Measurements from ENCODE around the gene KMT5B.

The KMT5B gene

GRCh38 chr11:68165601-68166000 lies 47.5 kb downstream of the KMT5B start:
- no peak for TF ChIP-seq CTCF (IDR thresholded peaks at IDR 0.05)
- no peaks in the 10 kb centered on the region for H3K27me3 ChIP-seq
- no peak overlapping the region for H3K4me3 ChIP-seq (ENCODE audit: low read depth in 1 of 2, low read length in 1 of 2)
- peaks cover 91% of the 10 kb centered on the region for H3K36me3 ChIP-seq
- no peaks in the 10 kb centered on the region for H3K4me1 ChIP-seq (ENCODE audit: control insufficient read depth in 1 of 2, insufficient read depth in 1 of 2, low read depth in 1 of 2, low read length in 1 of 2)
- peak overlapping the region; percentile 9 for H3K27ac ChIP-seq
- no peaks in the 10 kb centered on the region for H3K9me3 ChIP-seq

GRCh38 chr11:68164437-68164836 lies 48.7 kb downstream of the KMT5B start:
- TF ChIP-seq CTCF (IDR thresholded peaks at IDR 0.05): no peak
- Histone ChIP-seq H3K9me3 (no peaks in the 10 kb centered on the region), H3K27ac (no peak overlapping the region), H3K4me3 (ENCODE audit: low read depth in 1 of 2, low read length in 1 of 2) (no peak overlapping the region), H3K4me1 (ENCODE audit: control insufficient read depth in 1 of 2, insufficient read depth in 1 of 2, low read depth in 1 of 2, low read length in 1 of 2) (no peaks in the 10 kb centered on the region), H3K36me3 (peaks cover 79% of the 10 kb centered on the region), H3K27me3 (no peaks in the 10 kb centered on the region)

GRCh38 chr11:68163691-68164090 lies 49.4 kb downstream of the KMT5B start:
- peaks cover 74% of the 10 kb centered on the region for H3K36me3 ChIP-seq
- no peaks in the 10 kb centered on the region for H3K9me3 ChIP-seq
- no peak overlapping the region for H3K27ac ChIP-seq
- no peak overlapping the region for H3K4me3 ChIP-seq (ENCODE audit: low read depth in 1 of 2, low read length in 1 of 2)
- H3K4me1 ChIP-seq (ENCODE audit: control insufficient read depth in 1 of 2, insufficient read depth in 1 of 2, low read depth in 1 of 2, low read length in 1 of 2): no peaks in the 10 kb centered on the region
- no peaks in the 10 kb centered on the region for H3K27me3 ChIP-seq
- no peak for TF ChIP-seq CTCF (IDR thresholded peaks at IDR 0.05)

GRCh38 chr11:68160100-68160695 lies 52.9 kb downstream of the KMT5B start:
- Histone ChIP-seq H3K27ac (no peak overlapping the region), H3K36me3 (peaks cover 63% of the 10 kb centered on the region), H3K27me3 (no peaks in the 10 kb centered on the region), H3K4me1 (ENCODE audit: control insufficient read depth in 1 of 2, insufficient read depth in 1 of 2, low read depth in 1 of 2, low read length in 1 of 2) (no peaks in the 10 kb centered on the region), H3K4me3 (ENCODE audit: low read depth in 1 of 2, low read length in 1 of 2) (no peak overlapping the region), H3K9me3 (no peaks in the 10 kb centered on the region)
- no peak for TF ChIP-seq CTCF (IDR thresholded peaks at IDR 0.05)

- no peak for TF ChIP-seq CTCF (IDR thresholded peaks at IDR 0.05)
- Histone ChIP-seq H3K36me3 (peaks cover 62% of the 10 kb centered on the region), H3K27ac (no peak overlapping the region), H3K27me3 (no peaks in the 10 kb centered on the region), H3K9me3 (no peaks in the 10 kb centered on the region), H3K4me1 (ENCODE audit: control insufficient read depth in 1 of 2, insufficient read depth in 1 of 2, low read depth in 1 of 2, low read length in 1 of 2) (no peaks in the 10 kb centered on the region), H3K4me3 (ENCODE audit: low read depth in 1 of 2, low read length in 1 of 2) (no peak overlapping the region)
Measured at GRCh38 chr11:68159665-68160064, 53.4 kb downstream of the KMT5B start.

- H3K9me3 ChIP-seq: no peaks in the 10 kb centered on the region
- no peak overlapping the region for H3K27ac ChIP-seq
- no peak overlapping the region for H3K4me3 ChIP-seq (ENCODE audit: low read depth in 1 of 2, low read length in 1 of 2)
- no peaks in the 10 kb centered on the region for H3K4me1 ChIP-seq (ENCODE audit: control insufficient read depth in 1 of 2, insufficient read depth in 1 of 2, low read depth in 1 of 2, low read length in 1 of 2)
- no peaks in the 10 kb centered on the region for H3K27me3 ChIP-seq
- no peak for TF ChIP-seq CTCF (IDR thresholded peaks at IDR 0.05)
- H3K36me3 ChIP-seq: peaks cover 57% of the 10 kb centered on the region
Measured at GRCh38 chr11:68159161-68159560, 53.9 kb downstream of the KMT5B start.

Measured in neutrophil (primary cell).